Stimulated activated CD4-positive, alpha-beta T cell treated with anti-CD3 and anti-CD28 coated beads, Interleukin-4, amount 100 ng/mL, for 4 hours (primary cell): ENCODE measurements around the gene PLEKHM2.

Experiments used
- DNase-seq, 2 experiments: peaks; one replicate each; pipeline ENCODE4 v3.0.0-alpha.2; 2020

PLEKHM2 gene

DNA sequence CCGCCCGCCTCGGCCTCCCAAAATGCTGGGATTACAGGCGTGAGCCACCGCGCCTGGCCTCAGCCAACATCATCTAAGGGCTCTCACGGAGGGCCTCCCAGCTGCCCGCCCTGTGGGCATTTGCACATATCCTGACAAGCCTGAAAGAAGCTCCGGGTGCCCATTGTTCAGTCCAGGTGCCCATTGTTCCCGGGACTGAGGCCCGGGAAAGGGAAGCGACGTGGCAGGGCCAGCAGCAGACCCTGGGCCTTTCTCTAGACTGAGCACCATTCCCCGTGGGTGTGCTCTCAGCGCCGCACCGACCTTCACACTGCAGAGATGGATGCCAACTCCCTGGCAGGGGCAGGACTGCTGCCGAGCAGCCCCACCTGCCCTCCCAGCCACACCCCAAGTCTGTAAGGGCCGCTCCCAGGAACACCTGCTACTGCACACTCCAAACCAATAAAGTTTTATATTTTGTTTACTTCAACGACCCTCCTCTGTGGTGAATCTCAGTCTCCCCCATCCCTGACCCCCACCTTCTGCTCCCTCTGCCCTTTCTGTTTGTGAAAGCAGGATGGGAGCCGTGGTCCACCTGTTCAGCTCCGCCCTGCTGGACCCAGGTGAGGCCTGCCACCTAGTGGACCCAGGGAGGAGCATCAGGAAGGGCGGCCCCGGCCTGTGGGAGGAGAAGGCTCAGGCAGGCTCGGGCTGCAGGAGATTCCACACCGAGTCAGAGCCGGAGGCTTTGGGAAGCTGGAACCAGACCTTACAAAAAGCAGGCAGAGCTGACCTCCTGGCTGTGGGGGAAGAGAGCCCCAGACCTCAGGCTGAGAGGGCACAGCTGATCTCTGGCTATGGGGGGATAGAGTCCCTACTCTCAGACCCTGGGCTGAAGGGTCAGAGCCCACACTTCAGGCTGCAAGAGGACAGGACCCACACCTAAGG lies 57.1 kb downstream of the PLEKHM2 start:
- DNase-seq, result peak; percentile 60 to 63

DNA sequence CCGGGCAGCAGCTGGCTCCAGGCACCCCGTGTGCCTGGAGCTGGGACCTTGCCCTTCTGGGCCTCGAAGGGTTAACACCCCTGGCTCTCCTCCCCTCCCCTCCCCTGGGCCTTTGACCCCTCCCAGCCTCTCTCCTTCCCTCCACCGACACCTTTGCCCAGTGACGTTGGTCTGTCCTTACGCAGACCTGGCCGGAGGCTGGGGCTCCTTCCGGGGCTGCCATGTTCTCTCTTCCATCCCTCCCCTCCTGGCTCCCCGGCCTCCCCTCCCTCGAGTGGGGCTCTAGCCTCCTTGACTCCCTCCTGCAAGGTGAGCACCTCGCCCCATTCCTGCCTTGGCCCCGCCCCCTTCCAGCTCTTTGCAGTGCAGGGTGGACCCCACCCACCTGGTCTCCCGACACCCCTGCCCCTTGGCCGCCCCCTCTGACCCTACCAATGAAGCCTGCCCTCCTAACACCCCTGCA lies 58.2 kb downstream of the PLEKHM2 start, which contains the start of gene TMEM82:
TSS of gene TMEM82 (plus strand) at position 161 of the 463 bp plus-strand sequence. CDS start at position 222, 61 bp downstream.
- no peak for DNase-seq

DNA sequence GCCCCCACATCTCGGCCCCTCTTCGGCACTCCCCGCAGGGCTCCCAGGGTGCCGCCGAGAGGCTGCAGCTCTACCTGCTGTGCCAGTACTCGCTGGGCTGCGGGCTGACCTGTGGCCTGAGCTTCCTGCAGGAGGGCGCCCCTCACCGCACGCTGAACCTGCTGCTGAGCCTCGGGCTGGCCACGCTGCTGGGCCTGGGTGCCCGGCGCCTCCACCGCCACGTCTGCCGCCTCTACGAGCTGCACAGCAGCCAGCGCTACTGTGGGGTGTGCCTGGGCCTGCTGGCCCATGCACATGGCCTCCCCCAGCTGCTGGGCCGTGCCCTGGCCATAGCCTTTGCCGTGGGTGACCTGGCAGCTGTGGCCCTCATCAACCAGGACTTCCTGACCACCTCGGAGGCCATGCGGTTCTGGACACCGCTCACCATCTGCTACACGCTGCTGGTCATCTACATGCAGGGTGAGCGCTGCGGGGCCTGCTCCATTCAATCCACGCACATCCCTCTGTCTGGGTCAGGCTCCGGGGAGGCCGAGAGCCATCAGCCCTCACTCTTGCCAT lies 60.1 kb downstream of the PLEKHM2 start:
- no peak for DNase-seq

DNA sequence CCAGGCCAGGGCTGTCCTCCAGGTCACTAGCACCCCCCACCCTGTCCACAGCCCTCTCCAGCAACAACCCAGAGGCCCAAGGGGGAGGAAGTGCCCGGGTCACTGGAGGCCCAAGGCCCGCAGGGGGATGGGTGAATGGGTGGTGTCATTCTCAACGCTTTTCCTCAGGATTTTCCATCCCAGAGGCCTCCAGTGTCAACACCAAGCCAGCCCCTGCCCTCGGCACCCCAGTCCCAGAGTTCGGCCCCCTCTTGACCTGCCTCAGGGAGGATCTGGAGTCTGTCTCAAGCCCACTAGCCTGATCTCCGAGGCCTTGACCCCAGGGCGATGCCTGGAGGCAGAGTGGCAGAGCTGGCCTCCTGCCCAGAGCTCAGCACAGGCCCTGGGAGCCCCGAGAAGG lies 63.3 kb downstream of the PLEKHM2 start:
- no peak for DNase-seq

DNA sequence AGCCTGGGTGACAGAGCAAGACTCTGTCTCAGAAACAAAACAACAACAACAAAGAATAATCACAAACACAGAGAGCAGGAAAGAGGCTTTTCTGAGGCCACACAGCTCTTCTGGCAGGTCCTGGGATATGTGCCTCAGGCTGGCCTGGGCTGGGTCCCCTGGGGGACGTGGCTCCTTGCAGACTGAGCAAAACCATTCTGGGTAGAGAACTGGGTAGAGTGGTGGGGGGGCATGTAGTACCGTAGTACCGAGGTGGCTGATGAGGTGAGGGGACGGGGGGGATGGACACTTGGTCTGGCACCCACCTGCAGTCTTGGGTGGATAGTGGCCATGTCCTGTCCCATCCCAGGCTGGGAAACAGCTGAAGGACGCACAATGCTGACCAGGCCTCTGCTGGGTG lies 64.1 kb downstream of the PLEKHM2 start:
- DNase-seq, result no peak

DNA sequence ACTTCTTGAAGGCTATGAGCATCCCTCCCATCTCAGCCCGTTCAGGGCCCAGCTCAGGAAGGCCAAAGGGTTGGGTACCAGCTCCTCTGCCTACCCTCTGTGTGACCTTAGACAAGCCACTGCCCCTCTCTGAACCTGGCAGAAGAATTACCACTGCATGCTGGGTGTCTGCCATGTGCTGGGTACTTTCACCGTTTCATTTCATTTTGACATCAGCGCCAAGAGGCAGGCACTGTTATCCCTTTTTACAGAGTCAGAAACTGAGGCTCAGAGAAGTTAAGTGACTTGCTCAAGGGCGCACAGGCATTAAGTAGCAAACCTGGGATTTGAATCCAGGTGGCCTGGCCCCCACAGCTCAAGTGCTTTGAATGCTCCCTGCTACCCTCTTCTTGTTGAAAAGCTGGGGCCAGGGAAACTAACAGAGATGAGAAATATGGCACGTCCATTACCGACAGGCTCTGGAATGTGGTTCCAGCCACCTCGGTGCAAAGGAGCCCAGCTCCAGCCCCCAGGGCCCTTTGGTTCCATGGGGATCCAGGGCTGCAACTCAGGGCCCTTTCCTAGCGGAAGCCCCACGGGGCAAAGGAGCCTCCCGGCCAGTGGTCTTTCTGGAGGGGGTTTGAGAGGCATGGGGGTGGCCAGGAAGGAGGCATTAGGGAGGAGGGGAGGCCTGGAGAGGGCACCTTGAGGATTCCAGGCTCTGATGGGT lies 64.7 kb downstream of the PLEKHM2 start:
- no peak for DNase-seq

DNA sequence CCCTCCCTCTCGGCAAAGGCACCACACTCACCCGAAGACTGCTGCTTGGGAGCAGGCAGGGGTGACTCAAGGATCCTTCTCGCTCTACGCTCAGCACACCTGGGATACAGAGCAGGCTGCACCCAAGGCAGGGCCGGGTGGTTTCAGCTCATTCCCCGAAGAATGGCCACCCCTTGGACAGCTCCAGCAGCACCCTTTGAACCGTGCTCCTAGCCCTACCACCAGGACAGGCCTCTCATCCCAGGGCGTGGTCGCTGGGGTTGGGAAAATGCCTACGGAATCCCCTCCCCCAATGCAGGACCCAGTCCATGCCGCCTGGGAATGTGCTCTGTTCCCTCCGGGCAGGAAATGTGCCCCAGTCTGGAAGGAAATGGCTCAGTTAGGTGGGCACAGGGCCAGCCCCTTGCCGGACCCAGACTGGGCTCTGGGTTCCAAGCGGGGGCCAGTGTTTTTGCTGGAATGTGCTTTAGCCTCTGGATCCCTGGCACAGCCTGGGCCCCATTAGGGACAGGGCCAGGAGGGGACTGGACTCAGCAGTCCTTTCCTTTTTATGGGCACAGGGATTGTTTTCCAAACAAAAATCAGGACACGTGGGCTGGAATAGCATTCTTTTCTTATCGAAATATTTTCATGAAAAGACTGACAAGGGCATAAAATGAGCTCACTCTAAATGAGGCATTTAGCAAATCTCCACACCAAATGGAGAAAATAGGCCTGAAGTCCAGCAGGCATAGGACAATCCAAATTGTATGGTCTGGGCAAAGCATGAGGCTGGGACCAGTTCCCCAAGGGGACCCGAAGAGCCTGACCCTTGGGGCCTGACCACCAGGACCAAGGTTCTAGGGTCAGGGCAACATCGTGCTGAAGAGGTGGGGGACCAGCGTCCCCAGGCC lies 65.5 kb downstream of the PLEKHM2 start:
- DNase-seq, result no peak

DNA sequence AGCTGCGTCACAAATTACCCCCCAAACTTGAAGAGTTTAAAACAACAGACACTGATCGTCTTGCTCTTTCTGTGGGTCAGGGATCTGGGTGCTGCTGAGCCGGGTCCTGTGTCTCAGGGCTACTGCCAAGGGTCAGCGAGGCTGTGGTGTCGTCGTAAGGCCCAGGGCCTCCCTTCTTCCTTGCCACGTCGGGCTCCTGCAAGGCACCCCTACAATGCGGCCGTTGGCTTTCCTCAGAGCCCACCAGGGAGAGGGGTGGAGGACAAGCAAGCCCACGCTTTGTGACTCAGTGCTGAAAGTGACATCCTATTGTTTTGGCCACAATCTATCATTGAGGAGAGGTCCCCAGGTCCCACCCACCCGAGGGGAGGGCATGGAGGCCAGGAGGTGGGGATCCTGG lies 66.8 kb downstream of the PLEKHM2 start:
- no peak for DNase-seq

DNA sequence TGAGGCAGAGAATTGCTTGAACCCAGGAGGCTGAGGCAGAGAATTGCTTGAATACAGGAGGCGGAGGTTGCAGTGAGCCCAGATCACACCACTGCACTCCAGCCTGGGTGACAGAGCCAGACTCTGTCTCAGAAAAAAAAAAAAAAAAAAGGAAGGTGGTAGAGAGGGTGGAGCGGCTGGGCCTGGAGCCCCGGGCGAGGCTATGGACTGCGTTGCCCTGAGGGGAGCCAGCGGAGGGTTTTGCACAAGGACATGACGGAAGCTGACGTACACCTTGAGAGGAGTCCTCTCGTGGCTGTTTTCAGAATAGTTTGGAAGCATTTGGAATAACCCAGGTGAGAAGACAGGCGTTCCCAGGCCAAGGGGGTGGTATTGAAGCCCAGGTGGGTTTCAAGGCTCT lies 67.6 kb downstream of the PLEKHM2 start:
- no peak for DNase-seq

DNA sequence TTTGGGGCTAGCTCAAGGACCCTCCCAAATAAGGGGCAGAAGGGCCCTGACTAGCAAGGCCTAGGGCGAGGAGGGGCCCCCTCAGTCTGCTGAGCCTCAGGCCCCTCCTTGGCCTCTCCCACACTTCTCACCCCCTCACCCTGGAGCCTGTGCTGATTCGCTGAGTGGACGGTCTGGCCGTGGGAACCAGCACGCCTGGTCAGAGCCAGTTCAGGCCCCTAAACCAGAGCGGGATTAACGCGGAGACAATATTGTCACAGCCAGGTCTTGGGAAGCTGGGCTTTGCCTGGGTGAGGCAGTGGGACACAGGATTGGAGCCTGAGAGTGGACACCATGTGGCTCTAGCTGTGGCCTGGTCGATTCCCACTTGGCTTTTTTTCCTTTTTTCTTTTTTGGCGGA lies 69.7 kb downstream of the PLEKHM2 start:
- DNase-seq, result no peak

DNA sequence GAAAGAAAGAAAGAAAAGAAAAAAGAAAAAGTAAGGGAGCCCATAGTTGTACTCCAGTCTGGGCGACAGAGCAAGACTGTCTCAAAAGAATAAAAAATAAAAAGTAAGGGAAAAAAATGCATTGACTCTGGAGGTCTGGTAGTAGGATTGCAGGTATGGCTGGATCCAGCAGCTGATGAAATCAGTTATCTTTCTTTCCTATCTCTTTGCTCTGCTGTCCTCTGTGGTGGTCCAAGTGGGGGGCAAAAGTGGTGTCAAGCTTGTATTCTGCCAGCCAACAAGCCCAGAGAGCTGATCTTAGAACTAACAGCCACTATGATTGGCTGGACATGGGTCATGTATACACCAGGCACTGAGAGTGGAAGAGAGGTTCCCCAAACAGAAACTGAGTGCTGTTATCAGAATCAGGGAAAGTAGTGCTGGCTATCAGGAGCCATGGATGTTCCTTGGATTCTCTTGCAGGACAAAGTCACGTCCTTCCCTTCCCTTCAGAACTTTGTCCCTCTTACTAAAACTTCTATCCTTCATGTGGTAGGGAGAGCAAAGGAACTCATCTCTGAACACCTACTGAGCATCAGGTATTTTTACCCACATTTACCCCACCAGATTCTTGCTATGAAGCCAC lies 71.0 kb downstream of the PLEKHM2 start:
- no peak for DNase-seq

DNA sequence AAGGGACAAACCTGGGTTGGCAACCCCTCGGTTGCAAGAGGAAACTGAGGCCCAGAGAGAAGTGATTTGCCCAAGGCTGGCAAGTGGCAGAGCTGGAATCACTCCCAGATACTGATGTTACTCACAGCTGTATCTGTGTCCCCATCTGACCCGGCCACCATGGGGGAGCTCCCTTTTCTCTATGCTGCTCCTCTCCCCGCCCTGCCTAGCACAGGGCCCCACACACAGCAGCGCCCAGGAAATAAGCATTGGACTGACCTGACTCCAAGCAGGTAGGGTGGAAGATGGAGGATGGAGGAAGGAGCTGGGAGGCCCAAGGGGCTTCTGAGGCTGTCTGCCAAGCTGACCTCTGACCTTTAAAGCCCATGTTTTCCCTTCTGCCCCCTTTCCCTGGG lies 71.5 kb downstream of the PLEKHM2 start:
- no peak for DNase-seq

DNA sequence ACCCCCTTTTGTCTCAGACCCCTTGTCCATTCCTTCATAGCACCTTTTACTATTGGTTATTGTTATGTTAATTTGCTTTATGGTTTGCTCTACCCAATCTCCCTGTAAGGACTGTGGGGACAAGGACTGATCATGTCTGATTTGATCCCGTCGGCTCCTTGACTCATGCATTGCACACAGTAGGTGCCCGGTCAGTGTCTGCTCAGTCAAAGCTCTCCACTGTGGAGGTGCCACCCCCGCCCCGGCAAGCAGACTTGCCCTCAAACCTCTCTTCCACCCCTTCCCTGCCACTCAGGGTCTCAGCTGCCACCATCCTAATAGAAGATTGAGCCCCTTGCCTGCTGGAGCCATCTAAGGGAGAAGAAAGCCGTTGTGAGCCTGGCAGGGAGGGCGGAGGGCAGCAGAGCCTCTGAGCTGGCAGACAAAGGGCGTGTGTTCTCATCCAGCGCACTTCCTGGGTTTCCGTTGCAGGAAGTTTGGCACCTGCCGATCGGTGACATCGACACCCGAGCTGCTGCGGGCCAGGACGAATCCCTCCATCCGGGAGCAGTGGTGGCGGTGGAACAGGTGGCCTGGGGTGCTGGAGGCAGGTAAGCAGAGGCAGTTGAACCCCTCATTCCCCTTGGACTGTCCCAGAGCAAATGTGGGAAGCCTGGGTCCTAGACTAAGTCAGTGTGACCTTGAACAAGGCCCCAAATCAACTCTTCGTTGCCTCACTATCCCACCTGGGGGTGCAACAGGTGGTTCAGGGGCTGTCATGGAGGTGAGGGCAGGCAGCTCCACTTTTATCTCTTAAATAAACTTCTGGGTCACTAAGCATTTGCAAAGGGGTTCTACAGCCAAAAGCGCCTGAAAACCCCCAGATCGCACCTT lies 72.3 kb downstream of the PLEKHM2 start:
- DNase-seq, result no peak

DNA sequence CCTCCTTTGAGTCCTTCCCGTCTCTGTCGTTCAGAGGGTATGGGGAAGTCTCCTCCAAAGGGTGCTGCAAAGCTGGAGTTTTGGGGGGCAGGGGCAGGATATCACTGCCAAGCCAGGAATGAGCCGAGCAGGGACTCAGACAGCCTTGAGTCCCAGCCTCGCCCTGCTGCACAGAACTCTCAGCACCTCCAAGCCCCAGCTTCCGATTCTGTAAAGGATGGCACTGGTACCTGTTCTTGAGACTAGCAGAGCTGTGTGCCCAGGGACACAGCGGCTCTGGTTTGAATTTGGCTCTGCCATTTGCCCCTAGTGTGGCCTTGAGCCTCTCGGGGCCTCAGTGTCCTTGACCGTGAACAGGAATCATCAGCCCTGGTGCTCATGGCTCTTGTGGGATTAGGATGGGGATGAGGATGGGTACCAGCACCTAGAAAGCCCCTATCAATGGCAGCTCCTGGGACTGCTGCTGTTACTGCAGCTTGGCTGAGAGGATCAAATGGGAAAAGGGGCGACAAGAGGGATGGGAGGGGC lies 73.0 kb downstream of the PLEKHM2 start:
- no peak for DNase-seq

DNA sequence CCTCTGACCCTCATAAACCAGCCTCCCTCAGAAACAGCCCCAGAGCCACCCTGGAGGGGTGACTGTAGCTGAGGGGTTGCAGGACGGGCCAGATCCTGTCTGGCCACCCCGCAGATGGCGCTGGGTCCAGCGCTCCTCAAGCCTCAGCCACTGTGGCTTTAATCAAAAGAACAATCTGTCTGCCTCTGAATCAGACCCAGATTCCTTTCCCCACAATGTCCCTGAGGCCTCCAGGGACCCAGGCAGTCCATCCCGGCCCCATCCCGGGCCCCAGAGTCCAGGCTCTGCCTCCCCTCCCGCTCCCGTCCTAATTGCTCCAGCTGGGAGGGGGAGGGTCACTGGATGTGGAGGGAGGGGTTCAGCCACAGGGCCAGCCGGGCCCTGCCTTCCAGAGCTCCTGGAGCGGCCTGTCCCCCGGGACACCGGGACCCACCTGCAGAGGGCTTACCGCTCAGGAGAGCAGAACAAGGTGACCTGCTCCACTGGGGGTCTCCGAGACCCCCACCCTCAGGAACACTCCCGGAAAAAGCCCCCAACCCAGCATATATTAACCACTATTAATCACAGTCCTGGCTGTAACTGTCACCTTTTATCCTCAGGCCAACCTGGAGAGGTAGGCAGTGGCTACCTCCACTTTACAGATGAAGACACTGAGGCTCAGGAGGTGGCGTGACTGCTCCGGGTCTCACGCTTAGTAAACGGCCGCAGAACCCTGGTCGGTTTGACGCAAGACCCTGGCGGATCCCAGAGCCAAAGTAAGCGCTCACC lies 73.6 kb downstream of the PLEKHM2 start:
- no peak for DNase-seq

DNA sequence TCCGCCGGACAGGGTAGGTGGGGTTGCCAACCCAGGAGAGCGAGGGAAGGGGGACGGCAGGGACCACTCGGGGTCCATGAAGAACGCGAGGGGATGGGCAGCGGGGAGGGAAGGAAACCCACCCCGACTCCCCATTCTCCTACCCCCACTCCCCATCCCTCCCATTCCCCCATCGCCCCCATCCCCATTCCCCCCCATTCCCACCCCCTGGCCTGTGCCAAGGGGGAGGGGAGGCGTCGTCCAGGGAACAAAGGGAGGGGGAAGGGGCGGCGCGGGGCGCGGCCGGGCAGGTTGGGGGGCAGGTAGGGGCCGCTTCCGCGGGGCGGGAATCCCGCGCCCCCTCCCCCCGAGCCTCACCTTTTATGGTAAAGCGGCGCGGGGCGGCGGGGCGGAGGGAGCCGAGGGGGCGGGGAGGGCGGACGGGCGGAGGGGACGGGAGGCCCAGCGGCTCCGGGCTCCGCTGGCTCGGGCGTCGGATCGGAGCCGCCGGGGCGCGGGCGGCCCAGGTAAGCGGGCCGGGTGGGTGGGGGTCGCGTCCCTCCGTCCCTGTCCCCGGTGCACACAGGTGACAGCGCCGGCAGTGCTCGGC lies 74.3 kb downstream of the PLEKHM2 start, which contains the start of gene FBLIM1:
TSS of gene FBLIM1 (plus strand) at position 453 of the 589 bp plus-strand sequence. CDS start 6,189 bp downstream, outside the sequence.
- DNase-seq, result no peak

DNA sequence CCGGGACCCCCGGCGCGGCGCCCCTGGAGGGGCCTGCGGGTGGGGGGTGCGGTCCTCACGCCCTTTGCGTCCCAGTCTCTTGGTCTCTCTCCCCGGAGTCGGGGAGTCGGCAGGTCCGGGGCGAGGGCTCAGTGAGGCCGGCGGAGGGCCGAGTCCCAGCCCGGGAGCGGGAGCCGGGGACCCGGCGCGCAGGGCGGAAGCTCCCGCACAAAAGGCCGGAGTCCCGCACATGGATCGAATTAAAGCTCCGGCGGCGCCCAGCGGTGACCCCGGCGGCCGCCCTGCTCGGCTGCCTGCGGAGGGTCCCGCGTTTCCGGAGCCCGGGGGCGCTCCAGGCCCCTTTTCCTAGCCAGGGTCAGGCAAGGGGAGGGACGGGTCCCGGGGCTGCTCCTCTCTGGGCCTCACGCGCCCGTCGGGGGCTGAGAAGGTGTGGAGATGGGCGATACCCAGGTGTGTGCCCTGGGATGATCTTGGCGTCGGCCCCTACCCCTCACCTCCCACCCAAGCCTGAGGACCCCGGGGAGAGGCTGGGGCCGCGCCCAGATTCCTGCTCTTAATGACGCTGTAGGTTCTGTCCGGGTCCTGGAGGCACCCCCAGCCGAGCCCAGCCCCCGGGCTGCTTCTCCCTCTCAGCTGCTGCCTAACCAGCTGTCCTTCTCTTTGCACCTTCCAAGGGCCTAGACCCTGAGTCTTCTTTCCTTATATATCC lies 75.0 kb downstream of the PLEKHM2 start:
- no peak for DNase-seq

DNA sequence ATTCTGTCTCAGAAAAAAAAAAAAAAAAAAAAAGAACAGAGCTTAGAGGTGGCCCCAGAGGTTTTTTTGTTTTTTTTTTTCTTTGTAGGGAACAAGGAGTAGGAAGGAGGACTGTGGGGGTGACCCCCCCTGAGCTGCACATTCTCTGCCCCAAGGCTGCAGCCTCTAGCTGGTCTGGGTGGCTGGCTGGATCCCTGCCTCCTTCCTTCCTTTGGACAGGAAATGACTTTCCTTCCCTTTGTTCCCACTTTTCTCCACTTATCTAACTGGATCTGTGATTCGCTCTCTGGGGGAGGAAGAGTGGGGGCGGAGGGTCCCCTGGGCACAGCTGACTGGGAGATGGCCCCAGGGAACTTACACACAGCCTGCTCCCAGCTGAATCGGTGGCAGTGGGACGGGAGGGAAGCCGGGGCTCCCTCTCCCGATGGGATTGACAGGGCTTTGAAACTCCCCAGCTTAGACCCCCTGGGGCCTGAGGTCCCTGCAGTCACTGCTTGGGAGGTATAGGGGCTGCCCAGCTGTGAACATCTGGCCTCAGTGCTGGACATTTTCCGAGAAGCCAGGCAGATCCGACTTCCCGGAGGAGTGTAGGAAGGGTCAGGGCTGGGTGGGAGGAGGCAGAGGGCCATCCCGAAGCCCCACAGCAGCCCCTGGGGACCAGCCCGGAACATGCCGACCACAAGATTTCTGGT lies 76.5 kb downstream of the PLEKHM2 start:
- no peak for DNase-seq
